GM12891 (cell line): Measurements from ENCODE around the gene KRT26.

Source experiments
- POLR2A ChIP-seq: IDR thresholded peaks from 2 replicates; pipeline ENCODE4 v1.6.1; 2011; ENCODE audit warnings: low read depth, low read length, control low read depth
- POLR2AphosphoS5 ChIP-seq: IDR thresholded peaks from 2 replicates; pipeline ENCODE4 v1.6.1; 2011; ENCODE audit warnings: low read depth, low read length, control low read depth
- SPI1 ChIP-seq: IDR thresholded peaks from 2 replicates; pipeline ENCODE4 v1.6.1; 2011; ENCODE audit warnings: low read depth, low read length, control low read depth
- TAF1 ChIP-seq: IDR thresholded peaks from 2 replicates; pipeline ENCODE4 v1.6.1; 2011; ENCODE audit warnings: low read depth, low read length, control low read depth

- no peak for TF ChIP-seq POLR2A
- no peak for TF ChIP-seq TAF1
- TF ChIP-seq POLR2AphosphoS5: no peak
- no peak for TF ChIP-seq SPI1
Observed at GRCh38 chr17:40791111-40791510, 19.1 kb upstream of the KRT26 start.
